SU-DHL-6 (cell line): Measurements from ENCODE around the gene PLRG1.

Source experiments
- CTCF ChIP-seq: fragments of 200-600 bp; sonication (generic); IDR thresholded peaks from one replicate; pipeline ENCODE4 v1.5.1; 2017; ENCODE audit warnings: antibody characterized with exemption, mild to moderate bottlenecking, low read length, moderate library complexity; ENCODE audit not compliant: insufficient read depth, poor library complexity, severe bottlenecking
- EZH2phosphoT487 ChIP-seq: fragments of 200-600 bp; sonication (generic), shearing (Covaris generic); conservative IDR thresholded peaks from 2 replicates; pipeline ENCODE4 v1.6.1; 2018; ENCODE audit warnings: mild to moderate bottlenecking, antibody characterized with exemption, low read length, moderate library complexity, mixed read lengths

- TF ChIP-seq CTCF, result peak; percentile 24
- no peak for TF ChIP-seq EZH2phosphoT487
Observed at GRCh38 chr4:154506253-154506652, 43.9 kb downstream of the PLRG1 start.
